Heart left ventricle (tissue), 16 donors: Measurements from ENCODE around the gene CDX2. TPM values are rescaled to one million over a fixed set of nuclear protein-coding genes. Genes with fewer than 3 reads are reported as not detected.

Experiments
- ATAC-seq, 4 donors: fragments of 200-7000 bp; cut with Tn5 transposase; one replicate each; pipeline ENCODE4 v1.9.1; 2020 to 2022; ENCODE audit warnings: moderate library complexity in 4 of 4, mild to moderate bottlenecking in 3 of 4, moderate number of reproducible peaks in 1 of 4
- DNase-seq, 5 donors: peaks; one replicate each; pipeline ENCODE4 v3.0.0-alpha.2; 2020
- H3K27ac ChIP-seq, 12 donors: fragments of 200-600 bp; sonication (generic) in 4 of 12; one replicate each; pipeline versions ENCODE4 v1.5.0 to v1.8.0; 2016 to 2022; ENCODE audit warnings: mild to moderate bottlenecking in 2 of 12
- H3K27me3 ChIP-seq, 9 donors: fragments of 200-600 bp; sonication (generic) in 2 of 9; one replicate each; pipeline versions ENCODE4 v1.5.1 to v1.8.0; 2016 to 2022; ENCODE audit warnings: mild to moderate bottlenecking in 3 of 9
- H3K36me3 ChIP-seq, 9 donors: fragments of 200-600 bp; sonication (generic) in 2 of 9; one replicate each; pipeline versions ENCODE4 v1.5.0 to v1.8.0; 2018 to 2022; ENCODE audit warnings: mild to moderate bottlenecking in 2 of 9
- H3K4me1 ChIP-seq, 12 donors: fragments of 200-600 bp; sonication (generic) in 4 of 12; one replicate each; pipeline versions ENCODE4 v1.5.0 to v1.8.0; 2016 to 2022; ENCODE audit warnings: mild to moderate bottlenecking in 3 of 12
- H3K4me3 ChIP-seq, 12 donors: fragments of 200-600 bp; sonication (generic) in 4 of 12; one replicate each; pipeline versions ENCODE4 v1.5.0 to v1.8.0; 2017 to 2022; ENCODE audit warnings: mild to moderate bottlenecking in 9 of 12, moderate library complexity in 4 of 12
- H3K9me3 ChIP-seq, 12 donors: fragments of 200-600 bp; sonication (generic) in 4 of 12; one replicate each; pipeline versions ENCODE4 v1.5.0 to v1.8.0; 2016 to 2022; ENCODE audit warnings: mild to moderate bottlenecking in 1 of 12
- POLR2A ChIP-seq, 2 donors: fragments of 450-650 bp; IDR thresholded peaks; one replicate each; pipeline ENCODE4 v1.6.1; 2017; ENCODE audit warnings: antibody characterized with exemption in 2 of 2, mild to moderate bottlenecking in 2 of 2, moderate library complexity in 2 of 2
- WGBS, 4 donors: extraction: QIAGEN DNeasy Blood & Tissue Kit in 2 of 4; methylation state at CpG; one replicate each; pipeline versions ENCODE4 v1.1.5 to v1.1.7; 2013 to 2018; 5-methylcytosine and 5-hydroxymethylcytosine counted together
- intact Hi-C, 10 donors: fragments of 100-400 bp; cut with DNase I; formaldehyde crosslinking; loops; one replicate each; pipeline versions ENCODE4 v1.11.1 to v1.14.2; 2022
- polyA plus RNA-seq, 2 donors: library from polyadenylated mRNA; stranded (reverse); fragments of 200-250 nt; gene quantifications; one replicate each; pipeline ENCODE4 v1.2.3, GENCODE V29; 2013
- total RNA-seq, 9 donors: library from RNA; depleted of rRNA in 2 of 9; stranded (reverse); fragments of >200 nt in 2 of 9; fragmentation: NEBNext Ultra II Directional in 3 of 9; extraction: Animal tissue kit (Norgen Biotek cat#: 25700) in 3 of 9; gene quantifications; one replicate each; pipeline versions ENCODE4 v1.1.0 to v1.2.4, GENCODE V29; 2016 to 2023
- TF ChIP-seq, protein P1 (sequence below), 12 donors: fragments of 200-600 bp; sonication (generic) in 4 of 12; IDR thresholded peaks; one replicate each; pipeline versions ENCODE4 v1.5.0 to v1.8.0; 2018 to 2022; ENCODE audit warnings: antibody characterized with exemption in 12 of 12, mild to moderate bottlenecking in 5 of 12
- donor health status: ischemic (EF 13 %, LVEDD 7.1; RV severe dilation, severe dysfunction).
- donor health status: healthy with polysubstance abuse.
- donor health status: DM: no; HTN: yes; CAD: no.
- donor health status: DM: no; HTN: no; CAD: no.
- donor health status: ischemic (EF 25% LVEDD 6.9; RV normal size, moderate dysfunction).
- donor health status: ischemic (EF 25% LVEDD 5.7; RV mildly dilated, moderate dysfunction).
- donor health status: healthy.
- donor health status: DM: yes; HTN: yes; CAD: no.
- donor health status: ischemic (EF 35%, LVEDD 5.7; RV mildly dilated, moderate dysfunction).
- donor health status: nonischemic (EF 11% LVEDD 7.7; RV severe dilation, severe dysfunction).
- donor health status: DM: yes; HTN: yes; CAD: no.
- donor health status: PGD.
- donor health status: ischemic (EF 29% LVEDD 5.4; RV normal size, mild dysfunction).
- donor health status: nonischemic (EF 23%, LVEDD 6.1; RV moderate dilation, normal function).

The CDX2 gene
- total and polyA plus RNA-seq, 11 donors: not detected

DNA sequence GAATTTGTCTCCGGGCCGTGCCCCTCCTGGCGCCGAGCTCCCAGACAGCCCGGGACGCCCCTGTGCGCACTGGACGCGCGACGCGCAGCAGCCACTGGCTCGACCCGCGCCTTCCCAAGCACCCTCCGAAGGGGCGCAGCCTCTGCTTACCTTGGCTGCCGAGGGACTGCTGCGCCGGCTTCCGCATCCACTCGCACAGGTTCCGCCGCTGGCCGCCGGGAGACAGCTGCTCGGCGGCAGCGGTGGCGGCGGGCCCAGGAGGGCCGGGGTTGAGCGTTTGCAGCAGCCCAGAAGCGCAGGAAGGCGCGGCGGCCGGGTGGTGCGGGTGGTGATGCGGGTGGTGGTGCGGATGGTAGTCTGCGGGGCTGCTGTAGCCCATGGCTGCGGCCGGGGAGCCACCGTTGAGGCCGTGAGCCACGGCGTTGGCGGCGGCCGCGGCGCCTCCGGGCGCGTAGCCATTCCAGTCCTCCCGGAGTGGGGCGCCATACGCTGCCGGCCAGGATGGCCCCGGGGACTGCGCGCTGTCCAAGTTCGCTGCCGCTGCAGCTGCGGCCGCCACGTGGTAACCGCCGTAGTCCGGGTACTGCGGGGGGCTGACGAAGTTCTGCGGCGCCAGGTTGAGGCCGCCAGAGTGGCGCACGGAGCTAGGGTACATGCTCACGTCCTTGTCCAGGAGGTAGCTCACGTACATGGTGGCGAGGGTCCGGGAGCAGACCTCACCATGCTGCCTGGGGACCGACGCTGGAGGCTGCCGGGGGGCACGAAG lies 616 bp downstream of the CDX2 start:
- Histone ChIP-seq H3K27me3 (peaks cover 77 to 100% (median 95%) of the 10 kb centered on the region in 9 donors), H3K36me3 (no peaks in the 10 kb centered on the region), H3K9me3 (no peaks in the 10 kb centered on the region), H3K4me3 (no peak overlapping the region), H3K4me1 (peaks cover 0 to 27% (median 7%) of the 10 kb centered on the region in 12 donors), H3K27ac (no peak overlapping the region)
- intact Hi-C loops: loop anchor here in 1 of 10 donors (5.0 kb wide), 1 partner anchor 46 kb away; no protein-coding TSS in a partner anchor
- WGBS, 4 donors: 1 to 3% (median 2%) methylated on average over 36 to 86 of the region's 86 CpGs
- TF ChIP-seq, protein P1, sequence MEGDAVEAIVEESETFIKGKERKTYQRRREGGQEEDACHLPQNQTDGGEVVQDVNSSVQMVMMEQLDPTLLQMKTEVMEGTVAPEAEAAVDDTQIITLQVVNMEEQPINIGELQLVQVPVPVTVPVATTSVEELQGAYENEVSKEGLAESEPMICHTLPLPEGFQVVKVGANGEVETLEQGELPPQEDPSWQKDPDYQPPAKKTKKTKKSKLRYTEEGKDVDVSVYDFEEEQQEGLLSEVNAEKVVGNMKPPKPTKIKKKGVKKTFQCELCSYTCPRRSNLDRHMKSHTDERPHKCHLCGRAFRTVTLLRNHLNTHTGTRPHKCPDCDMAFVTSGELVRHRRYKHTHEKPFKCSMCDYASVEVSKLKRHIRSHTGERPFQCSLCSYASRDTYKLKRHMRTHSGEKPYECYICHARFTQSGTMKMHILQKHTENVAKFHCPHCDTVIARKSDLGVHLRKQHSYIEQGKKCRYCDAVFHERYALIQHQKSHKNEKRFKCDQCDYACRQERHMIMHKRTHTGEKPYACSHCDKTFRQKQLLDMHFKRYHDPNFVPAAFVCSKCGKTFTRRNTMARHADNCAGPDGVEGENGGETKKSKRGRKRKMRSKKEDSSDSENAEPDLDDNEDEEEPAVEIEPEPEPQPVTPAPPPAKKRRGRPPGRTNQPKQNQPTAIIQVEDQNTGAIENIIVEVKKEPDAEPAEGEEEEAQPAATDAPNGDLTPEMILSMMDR (IDR thresholded peaks at IDR 0.05): no peak
- TF ChIP-seq POLR2A (IDR thresholded peaks at IDR 0.05): no peak
- no peak for ATAC-seq
- no peak for DNase-seq

DNA sequence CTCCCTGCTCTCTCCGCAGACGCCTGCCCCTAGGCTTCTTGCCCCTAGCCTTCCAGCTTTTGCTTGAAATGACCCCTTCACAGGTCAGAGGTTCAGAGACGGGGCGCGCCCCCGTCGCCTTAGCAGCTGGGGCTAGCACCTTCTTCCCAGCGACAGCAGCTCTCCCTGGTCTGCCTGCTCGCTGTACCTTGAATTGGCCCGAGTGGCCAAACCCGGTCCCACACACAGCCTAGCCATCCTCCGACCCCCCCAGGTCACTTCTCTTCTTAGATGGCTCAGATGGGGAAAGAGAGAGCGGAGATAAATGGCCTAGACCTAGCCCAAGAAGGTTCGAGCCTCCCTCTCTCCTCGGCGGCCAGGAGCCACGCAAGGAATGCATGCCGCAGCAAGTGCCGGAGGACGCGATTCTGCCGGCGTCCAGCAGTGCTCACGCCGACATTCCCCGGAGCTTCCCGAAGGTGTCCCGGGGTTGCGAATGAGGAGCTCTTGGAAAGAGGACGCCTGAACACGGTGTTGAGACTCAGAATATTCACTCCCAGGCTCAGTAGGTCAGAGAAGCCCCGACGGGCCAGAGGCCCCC lies 1.3 kb downstream of the CDX2 start:
- Histone ChIP-seq H3K27me3 (peaks cover 73 to 100% (median 96%) of the 10 kb centered on the region in 9 donors), H3K36me3 (no peaks in the 10 kb centered on the region), H3K27ac (no peak overlapping the region), H3K9me3 (no peaks in the 10 kb centered on the region), H3K4me1 (peaks cover 0 to 27% (median 7%) of the 10 kb centered on the region in 12 donors), H3K4me3 (no peak overlapping the region)
- ATAC-seq: no peak
- DNase-seq: no peak
- TF ChIP-seq, protein P1 (IDR thresholded peaks at IDR 0.05): no peak
- TF ChIP-seq POLR2A (IDR thresholded peaks at IDR 0.05): no peak
- WGBS, 4 donors: 2 to 6% (median 4%) methylated on average over 14 to 33 of the region's 33 CpGs
- intact Hi-C loops: loop anchor here in 1 of 10 donors (5.0 kb wide), 1 partner anchor 46 kb away; no protein-coding TSS in a partner anchor

DNA sequence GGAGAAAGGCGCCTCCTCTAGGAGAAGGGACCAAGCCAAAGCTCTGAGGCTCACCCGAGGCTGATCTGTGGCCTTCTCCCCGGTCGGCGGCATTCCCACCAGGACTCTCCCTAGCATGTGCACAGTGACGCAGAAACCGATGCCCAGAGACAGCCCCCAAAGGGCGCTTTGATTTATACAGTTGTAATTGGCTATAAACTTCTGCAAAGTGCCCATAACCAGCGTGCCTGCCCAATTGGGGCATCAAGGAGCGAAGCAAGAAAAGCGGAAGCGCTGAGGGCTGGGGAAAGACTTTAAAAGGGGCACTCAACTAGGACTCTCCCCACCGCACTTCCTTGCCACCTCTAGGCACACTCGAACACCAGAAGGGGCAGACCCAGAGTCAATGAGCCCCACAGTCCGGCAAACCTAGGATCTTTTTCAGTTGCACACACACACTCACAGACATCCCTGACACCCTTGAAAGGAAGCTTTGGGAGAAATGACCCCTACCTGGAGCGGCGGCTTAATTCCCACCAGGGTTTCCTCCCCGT lies 1.8 kb downstream of the CDX2 start:
- H3K27me3 ChIP-seq: peaks cover 69 to 100% (median 95%) of the 10 kb centered on the region in 9 donors
- no peak overlapping the region for H3K4me3 ChIP-seq
- DNase-seq: no peak
- no peaks in the 10 kb centered on the region for H3K36me3 ChIP-seq
- peaks cover 0 to 27% (median 7%) of the 10 kb centered on the region in 12 donors for H3K4me1 ChIP-seq
- ATAC-seq: no peak
- intact Hi-C loops: loop anchor here in 1 of 10 donors (5.0 kb wide), 1 partner anchor 45 kb away; no protein-coding TSS in a partner anchor
- no peak for TF ChIP-seq POLR2A (IDR thresholded peaks at IDR 0.05)
- TF ChIP-seq, protein P1 (IDR thresholded peaks at IDR 0.05): no peak
- no peaks in the 10 kb centered on the region for H3K9me3 ChIP-seq
- no peak overlapping the region for H3K27ac ChIP-seq
- WGBS, 4 donors: 3 to 7% (median 4%) methylated on average over 15 to 18 of the region's 18 CpGs
